GM18861 (cell line): ENCODE results near the gene FGGY.
"Not testable (repeated sequence)": the region's sequence is repeated elsewhere in the genome, so short reads cannot be mapped to it uniquely, and the experiment has no call there.

ENCODE experiments used
- ATAC-seq: cut with Tn5 transposase; IDR thresholded peaks from one replicate; pipeline ENCODE4 v1.9.1; 2021; ENCODE audit not compliant: unreplicated experiment

The FGGY gene

GRCh38 chr1:59296358-59297256 is at the start of gene FGGY:
Gene FGGY, plus strand, starts transcription at chr1:59297094. Its CDS starts 24,456 bp downstream, at chr1:59321550.
- ATAC-seq = peak; percentile 93

GRCh38 chr1:59248758-59249157 is 48.1 kb upstream of the FGGY start:
- no peak for ATAC-seq

GRCh38 chr1:59249396-59250137 is 47.3 kb upstream of the FGGY start:
- no peak for ATAC-seq

GRCh38 chr1:59251061-59251460 is 45.8 kb upstream of the FGGY start:
- ATAC-seq = not testable (repeated sequence)

- not testable (repeated sequence) for ATAC-seq
Measured at GRCh38 chr1:59256429-59256828, 40.5 kb upstream of the FGGY start.

- ATAC-seq = no peak
Measured at GRCh38 chr1:59258412-59259032, 38.4 kb upstream of the FGGY start.

- ATAC-seq = no peak
Measured at GRCh38 chr1:59261537-59261936, 35.4 kb upstream of the FGGY start.

- no peak for ATAC-seq
Measured at GRCh38 chr1:59262631-59263030, 34.3 kb upstream of the FGGY start.

- no peak for ATAC-seq
Measured at GRCh38 chr1:59263111-59263510, 33.8 kb upstream of the FGGY start.

GRCh38 chr1:59265622-59266021 is 31.3 kb upstream of the FGGY start:
- no peak for ATAC-seq

- peak; percentile 76 for ATAC-seq
Measured at GRCh38 chr1:59266180-59266926, 30.5 kb upstream of the FGGY start.

GRCh38 chr1:59266927-59267293 is 30.0 kb upstream of the FGGY start:
- peak; percentile 28 for ATAC-seq

GRCh38 chr1:59268406-59268805 is 28.5 kb upstream of the FGGY start:
- ATAC-seq = no peak

GRCh38 chr1:59271561-59272260 is 25.2 kb upstream of the FGGY start:
- ATAC-seq = no peak

- no peak for ATAC-seq
Measured at GRCh38 chr1:59272507-59272906, 24.4 kb upstream of the FGGY start.

GRCh38 chr1:59276439-59276851 is 20.4 kb upstream of the FGGY start:
- no peak for ATAC-seq

- ATAC-seq = no peak
Measured at GRCh38 chr1:59278780-59279354, 18.0 kb upstream of the FGGY start.

GRCh38 chr1:59279645-59280044 is 17.2 kb upstream of the FGGY start:
- ATAC-seq = no peak

GRCh38 chr1:59282951-59283350 is 13.9 kb upstream of the FGGY start:
- ATAC-seq = no peak

- ATAC-seq = no peak
Measured at GRCh38 chr1:59285691-59286090, 11.2 kb upstream of the FGGY start.
